GM19372 (cell line): ENCODE results near the gene ARHGEF1.
"Not testable (repeated sequence)": the region's sequence is repeated elsewhere in the genome, so short reads cannot be mapped to it uniquely, and the experiment has no call there.

Source experiments
- ATAC-seq: cut with Tn5 transposase; IDR thresholded peaks from one replicate; pipeline ENCODE4 v1.9.1; 2021; ENCODE audit warnings: mild to moderate bottlenecking, low read depth, moderate library complexity; ENCODE audit not compliant: unreplicated experiment

Gene ARHGEF1

DNA sequence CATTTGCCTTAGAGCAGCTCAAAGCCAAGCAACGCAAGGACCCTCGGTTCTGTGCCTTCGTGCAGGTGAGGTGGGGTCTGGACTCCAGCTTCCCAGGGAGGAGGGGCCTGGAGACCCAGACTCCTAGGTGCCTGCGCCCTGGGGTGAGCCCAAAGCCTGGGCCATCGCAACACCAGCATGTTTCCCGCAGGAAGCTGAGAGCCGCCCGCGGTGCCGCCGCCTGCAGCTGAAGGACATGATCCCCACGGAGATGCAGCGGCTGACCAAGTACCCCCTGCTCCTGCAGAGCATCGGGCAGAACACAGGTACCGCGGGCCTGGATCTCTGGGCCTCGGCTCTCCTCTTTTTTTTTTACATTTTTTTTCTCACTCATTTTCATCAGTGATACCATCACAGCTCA lies 19.6 kb downstream of the ARHGEF1 start:
- no peak for ATAC-seq

DNA sequence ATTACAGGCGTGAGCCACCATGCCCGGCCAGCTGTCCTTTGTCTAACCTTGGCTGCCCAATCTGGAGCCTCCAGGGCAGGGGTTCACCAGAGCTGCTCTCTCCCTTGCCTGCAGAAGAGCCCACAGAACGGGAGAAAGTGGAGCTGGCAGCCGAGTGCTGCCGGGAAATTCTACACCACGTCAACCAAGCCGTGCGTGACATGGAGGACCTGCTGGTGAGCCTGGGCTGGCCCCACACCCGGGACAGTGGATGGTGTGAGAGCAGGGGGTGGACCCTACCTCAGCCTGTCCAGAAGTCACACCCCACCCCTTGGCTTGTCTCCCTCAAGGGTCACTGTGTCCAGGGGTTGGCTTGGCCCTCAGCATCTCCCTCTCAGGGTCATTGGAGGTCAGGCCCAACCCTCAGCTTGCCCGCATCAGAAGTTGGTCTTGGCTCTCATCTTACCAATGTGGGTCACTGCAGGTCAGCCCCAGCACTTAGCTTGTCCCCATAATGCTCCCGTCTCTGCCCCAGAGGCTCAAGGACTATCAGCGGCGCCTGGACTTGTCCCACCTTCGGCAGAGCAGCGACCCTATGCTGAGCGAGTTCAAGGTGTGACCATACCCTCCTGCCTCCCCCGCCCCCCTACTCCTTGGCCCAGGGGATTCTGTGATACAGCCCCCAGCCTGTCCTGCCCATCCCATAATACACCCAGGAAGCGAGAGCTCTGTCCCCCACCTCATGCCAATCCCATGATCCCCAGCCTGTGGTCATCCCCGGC lies 20.4 kb downstream of the ARHGEF1 start:
- no peak for ATAC-seq

DNA sequence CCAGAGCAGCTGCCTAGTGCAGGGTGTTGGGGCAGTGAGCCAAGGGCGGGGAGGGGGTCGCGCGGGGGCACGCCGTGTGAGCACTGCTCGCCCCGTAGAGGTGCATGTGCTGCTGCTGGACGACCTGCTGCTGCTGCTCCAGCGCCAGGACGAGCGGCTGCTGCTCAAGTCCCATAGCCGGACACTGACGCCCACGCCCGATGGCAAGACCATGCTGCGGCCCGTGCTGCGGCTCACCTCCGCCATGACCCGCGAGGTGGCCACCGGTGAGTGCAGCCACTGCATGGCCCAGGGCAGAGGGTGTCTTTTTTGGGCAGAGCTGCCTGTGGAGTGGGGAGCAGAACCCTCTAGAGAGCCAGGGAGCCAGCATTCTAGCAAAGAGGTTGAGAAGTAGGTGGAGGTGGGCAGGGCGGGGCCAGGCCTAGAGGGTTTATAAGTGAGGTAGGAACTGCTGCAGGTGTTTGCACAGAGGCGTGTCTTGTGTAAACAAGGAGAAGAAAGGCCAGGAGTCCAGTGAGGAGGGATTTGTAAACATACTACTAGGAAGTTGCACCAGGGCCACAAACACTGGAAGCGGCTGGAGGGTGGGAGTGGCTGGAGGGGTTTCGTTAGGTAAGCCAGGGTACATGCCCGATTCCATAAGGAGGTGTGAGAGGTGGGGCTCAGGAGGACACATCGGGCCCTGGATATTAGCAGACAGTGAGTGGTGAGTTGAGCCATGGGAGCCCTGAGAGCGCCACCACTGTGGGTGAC lies 21.3 kb downstream of the ARHGEF1 start:
- no peak for ATAC-seq

DNA sequence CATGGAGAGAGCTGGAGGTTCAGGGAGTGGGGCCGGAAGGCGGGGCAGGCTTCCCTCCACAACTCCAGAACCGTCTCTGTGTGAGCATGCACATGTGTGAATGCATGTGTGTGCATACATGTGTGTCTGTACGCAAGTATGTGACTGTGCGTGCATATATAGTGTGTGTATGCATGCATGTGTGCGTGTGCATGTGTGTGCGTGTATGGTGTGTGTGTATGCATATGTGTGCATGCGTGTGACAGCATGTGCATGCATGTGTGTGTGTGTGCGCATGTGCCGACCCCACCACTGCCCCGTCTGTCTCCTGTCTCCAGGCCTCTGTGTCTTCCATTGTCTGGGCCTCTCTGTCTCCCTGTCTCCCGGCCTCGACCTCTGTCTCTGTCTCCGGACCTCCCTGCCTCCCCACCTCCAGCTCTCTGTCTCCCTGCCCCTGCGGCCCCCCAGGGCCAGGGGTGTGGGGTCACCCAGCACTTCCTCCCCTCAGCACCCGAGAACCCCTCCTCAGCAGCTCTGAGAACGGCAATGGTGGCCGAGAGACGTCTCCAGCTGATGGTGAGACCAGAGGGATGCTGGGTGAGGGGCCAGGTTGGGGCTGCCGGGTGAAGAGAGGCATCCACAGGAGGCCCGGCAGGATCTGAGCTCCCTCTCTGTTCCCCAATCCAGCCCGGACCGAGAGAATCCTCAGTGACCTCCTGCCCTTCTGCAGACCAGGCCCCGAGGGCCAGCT lies 22.5 kb downstream of the ARHGEF1 start:
- ATAC-seq: no peak

DNA sequence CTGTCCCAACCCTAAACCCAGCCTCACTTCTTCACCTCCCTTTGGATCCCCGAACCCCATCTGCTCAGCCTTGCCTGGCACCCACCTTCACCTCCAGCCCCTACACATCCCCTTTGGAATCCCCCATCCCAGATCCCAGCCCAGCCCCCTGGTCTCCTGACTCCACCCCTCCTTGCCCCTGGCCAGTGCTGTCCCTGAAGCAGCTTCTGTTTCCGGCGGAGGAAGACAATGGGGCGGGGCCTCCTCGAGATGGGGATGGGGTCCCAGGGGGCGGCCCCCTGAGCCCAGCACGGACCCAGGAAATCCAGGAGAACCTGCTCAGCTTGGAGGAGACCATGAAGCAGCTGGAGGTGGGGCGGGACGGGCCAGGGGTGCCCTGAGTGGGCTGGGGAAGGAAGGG lies 23.3 kb downstream of the ARHGEF1 start:
- ATAC-seq: no peak

DNA sequence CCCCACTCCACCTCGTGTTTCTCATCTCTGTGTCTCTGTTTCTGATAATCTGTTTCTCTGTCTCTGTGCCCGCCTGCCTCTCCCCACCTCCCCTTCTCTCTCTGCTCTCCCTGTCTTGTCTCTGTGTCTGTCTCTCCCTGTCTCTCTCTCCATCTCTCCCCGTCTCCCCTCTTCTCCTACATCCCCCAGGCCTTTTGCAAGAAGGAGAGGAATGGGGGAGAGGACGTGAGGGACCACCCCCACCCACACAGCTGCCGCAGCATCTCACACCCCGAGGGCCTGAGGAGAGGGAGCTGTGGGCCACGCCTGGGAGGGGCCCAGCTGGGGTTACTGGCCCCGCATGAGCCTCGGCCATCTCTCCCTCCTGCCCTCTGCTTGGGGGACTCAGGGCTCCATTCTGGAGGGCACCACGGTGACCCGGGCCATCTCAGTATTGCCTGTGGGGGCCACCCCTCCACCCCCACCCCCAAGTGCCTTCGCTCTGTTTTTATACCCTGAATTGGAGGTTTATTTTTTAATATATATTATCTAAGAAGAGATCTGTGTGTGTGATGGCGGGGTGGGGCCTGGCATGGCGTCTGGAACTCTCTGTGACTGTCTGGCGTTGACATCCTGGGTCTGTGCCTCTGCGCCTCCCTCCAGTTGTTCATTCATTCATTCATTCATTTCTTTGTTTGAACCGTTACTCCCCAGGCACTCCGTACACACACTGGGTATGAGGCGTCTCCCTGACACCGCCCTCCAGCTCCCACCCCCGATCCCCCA lies 24.1 kb downstream of the ARHGEF1 start:
- ATAC-seq: no peak

DNA sequence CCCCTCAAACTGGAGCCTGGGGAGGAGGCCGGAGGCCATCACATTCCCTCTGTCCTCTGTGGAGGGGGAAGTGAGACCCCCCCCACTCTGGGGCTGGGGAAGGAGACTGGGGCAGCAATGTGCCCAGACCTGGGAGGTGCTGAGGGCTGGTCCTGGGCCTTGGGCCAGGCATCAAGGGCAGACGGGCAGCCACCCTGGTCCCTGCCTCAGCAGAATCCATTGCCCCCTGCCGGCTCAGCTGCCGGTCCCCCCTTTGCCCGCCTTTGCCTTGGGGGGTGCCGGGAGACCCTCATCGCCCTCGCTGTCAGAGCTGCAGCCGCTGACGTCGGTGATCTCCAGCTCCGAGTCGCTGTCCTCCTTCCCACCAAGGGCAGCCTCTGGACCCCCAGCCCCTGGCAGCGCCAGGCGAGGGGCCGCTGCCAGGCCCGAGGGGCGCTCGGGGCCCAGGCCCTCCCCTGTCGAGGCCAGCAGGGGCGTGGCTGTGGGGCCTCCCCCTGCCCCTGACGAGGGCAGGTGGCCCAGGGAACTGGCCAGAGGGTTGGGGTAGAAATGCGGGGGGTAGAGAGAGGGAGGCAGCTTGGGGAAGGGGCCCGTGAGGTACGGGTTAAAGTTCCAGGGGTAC lies 25.1 kb downstream of the ARHGEF1 start:
- no peak for ATAC-seq

DNA sequence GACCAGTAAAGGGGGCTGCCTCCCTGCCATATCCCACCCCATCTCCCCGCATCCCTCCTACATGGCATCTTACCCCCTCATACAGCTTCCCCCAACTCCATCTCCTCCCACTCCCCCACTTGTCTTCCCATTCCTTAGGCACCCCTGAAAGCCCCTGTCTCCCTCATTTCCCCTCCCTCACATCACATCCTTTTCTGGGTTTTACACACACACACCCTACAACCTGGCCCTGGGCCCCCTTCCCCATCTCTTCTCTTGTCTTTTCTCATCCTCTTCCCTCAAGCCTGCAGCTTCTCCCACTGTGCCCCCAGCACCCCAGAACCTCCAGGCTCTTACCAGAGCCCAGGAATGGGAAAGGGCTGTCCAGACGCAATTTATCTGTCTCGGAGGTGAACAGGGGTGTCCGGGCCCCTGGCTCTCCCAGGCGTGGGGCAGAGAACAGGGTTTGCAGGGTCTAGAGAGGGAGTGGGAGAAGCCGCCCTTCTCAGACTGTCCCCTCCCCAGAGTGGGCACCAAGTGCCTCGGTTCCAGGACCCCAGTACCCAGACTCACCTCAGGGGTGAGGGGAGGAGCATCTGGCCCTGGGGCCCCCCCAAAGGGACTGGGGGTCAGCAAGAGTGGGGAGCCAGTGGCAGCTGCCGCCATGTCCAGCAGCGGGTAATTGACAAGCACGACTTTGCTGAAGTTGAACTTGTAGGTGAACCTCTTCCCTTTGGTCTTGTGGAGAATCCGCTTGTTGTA lies 25.9 kb downstream of the ARHGEF1 start:
- ATAC-seq: no peak

DNA sequence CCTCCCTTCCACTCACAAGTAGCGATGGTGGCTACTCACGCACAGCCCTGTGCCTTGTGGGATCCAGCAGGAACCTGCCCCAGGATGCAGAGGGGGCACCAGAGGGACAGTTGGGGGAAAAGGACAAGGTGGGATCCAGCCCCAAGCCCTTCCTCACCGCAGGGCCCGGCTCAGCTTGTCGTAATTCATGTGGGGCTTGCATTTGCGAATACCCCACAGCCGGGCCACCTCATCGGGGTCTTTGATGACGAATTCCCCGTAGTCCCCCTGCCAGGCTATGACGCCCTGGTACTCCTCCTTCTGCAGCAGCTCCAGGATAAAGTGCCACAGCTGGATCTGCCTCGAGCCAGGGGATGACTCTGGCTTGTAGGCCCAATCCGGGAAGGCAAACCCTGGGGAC lies 26.7 kb downstream of the ARHGEF1 start:
- ATAC-seq: no peak

DNA sequence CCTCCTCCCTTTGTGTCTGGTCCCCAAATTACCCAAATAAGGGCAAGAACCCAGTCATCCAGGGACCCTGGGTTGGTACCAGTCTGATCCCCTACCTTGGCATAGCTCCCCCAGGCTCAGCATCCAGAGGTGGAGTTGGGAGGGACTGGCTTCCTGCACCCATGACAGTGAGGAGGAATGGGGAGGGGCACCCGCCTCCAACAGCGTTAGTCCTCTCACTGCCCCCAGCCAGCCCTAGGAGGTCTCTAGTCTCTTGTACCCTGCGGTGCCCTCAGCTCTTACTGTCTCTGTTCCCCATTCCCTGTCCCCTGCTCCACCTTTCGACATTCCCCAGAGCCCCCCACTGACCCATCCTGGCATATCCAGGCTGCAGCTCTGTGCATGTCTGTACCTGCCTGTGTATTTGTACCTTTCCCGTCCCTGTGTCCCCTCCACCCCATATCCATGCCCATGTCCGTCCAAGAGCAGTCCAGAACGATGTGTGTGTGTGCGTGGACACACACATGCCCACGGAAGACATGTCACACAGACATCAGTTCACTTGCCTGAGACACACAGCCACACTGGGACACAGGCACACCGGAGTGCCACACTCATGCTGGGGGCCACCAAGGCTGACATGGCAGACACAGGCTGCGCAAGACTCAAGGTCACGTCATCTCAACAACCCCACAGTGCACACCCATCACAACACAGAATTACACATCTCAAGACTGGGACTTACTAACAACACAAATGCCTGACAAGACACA lies 27.4 kb downstream of the ARHGEF1 start:
- ATAC-seq: no peak

DNA sequence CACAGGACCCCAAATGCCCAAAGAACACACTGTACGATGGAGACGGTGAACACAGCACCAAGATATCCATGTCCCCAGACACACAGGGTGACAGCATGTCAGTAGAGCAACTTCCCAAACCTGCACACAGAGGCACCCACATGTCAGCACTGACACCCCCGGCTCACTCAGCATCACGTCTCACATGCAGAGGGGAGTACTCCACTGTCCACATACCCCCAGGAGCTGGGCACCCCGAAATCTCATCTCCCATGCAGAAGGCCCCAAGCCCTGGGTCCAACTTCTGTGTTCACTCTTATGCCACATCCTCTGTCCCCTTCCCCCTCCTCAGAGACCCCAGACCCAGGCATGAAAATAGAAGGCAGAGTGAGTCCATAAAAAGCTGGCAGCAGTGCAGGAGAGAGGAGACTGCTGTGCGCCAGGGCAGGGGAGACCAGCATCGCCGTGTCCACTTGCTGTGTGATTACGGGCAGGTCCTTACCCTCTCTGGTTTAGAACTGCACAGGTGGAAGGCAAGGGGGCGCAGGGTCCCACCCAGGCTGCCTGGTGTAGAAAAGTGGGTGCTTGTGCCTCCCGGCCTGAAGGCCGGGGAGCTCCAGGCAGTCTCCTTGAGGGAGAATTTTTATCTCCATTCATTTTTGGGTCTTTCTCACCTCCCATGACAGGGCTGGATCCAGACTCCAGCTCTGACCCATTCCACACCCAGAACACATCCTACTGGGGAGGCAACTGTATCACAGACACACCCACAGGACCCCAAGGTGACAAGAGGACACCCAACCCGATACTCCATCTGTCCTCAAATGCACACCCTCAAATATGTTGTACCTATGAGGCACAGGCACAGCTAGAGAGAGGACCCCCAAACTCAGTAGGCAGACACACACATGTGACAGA lies 28.3 kb downstream of the ARHGEF1 start:
- ATAC-seq: no peak

DNA sequence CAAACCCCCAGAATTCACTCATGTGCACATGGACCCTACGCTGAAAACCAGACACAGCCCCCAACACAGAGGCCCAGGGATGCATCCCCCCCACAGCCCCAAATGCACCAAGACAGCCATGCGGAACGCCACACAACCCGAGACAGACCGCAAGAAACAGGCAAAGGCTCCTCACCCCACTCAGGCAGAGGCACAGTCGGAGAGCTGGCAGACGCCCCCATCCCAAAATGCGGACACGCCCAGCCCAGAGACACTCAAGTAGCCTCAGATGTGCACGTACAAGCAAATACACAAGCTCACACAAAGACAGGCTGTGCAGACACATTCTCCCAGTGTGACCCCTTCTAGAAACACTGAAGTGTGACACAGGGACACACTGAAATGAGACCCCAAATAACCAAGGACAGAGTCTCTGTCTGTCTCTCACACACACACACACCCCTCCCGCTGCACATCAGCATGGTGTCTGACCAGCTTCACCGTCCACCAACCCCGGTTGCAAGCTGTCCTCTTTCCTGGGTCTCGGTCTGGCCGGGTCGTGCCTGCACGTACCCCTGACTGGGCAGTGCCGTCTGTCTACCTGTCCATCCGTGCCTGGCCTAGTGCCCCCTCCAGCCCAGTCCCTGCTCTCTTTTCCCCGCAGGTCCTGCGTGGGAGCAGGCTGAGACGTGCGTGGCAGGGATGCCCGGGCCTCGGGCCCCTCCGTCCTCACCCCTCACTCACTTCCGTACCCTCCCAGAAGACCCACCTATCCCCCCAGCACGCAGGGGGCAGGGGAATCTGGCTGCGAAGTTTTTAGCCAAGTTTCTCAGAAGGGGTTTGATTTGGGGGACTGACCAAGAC lies 29.1 kb downstream of the ARHGEF1 start:
- ATAC-seq: no peak

DNA sequence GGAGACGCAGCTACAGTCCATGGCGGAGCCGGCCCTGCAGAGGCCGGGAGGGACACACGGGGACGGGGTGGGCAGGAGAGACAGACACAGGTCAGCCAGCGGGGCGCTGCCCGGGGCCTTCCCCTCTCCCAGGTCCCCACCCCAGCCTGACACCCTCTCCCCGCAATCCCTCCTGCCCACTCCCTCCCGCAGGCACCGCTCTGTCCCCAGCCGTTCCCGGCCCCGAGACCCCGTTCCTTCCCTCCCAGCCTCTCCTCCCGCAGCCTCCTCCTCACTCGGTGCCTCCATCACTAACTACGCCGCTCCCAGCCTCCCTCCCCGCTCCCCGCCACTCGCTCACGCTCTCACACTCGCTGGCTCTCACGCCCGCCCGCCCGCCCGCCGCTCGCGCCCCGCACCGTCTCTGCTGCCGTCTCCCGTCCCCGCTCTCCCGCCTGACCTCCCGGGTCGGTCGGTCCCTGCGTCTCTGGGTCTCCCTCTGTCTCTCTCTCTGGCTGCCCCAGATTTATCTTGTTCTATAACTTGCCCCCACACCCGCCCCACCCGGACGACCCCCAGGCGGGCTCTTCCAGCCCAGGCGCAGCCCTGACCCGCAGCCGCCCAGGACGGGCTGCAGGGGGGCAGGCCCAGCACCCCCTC lies 30.0 kb downstream of the ARHGEF1 start:
- no peak for ATAC-seq

DNA sequence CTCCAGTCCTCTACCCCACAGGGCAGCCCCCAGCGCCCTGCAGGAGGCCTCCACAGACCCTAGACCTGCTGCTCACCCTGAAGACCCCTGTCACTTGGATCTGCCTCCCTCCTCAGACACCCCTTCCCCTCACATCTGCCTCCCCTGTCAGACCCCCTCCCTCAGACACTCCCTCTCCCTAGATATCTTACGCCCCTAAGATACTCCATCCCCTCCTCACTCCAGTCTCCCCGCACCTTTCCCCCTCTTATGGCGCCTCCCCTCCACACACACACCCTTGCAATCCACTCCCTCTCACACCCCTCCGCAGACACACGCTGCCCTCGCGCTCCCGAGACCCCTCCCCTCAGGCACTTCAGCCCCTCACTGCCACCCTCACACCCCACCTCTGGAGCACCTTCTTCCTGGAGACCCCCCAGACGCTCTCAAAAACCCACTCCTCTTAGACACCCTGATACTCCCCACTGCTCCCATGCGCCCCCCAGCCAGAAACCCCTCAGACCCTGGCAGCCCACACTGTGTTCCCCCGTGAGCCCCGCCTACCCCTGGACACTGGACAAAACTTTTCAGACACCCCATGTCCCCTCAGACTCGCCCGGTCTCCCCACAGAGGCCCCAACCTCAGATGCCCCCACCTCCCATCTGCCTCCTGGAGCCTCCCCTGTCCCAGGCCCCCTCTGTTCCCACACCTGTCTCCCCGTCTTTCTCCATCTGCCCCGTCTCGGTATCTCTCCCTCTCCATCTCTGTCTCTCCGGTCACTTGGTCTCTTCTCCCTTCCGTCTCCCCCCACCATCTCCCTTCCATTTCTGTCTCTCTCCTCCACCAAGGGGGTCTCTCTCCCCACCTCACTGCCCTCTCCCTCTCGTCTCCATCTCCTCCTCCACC lies 30.8 kb downstream of the ARHGEF1 start:
- no peak for ATAC-seq

DNA sequence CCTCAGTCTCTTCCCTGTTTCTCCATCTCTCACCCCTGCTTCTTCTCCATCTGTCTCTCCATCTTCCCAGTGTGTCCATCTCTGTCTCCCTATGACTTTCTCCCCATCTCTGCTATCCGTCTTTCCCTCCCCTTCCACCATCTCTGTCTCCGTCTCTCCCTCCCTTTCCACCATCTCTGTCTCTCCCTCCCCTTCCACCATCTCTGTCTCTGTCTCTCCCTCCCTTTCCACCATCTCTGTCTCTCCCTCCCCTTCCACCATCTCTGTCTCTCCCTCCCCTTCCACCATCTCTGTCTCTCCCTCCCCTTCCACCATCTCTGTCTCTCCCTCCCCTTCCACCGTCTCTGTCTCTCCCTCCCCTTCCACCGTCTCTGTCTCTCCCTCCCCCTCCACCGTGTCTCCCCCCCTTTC lies 31.4 kb downstream of the ARHGEF1 start:
- not testable (repeated sequence) for ATAC-seq
